HepG2 (cell line): ENCODE results near the gene PEX11G. TPM values are rescaled to one million over a fixed set of nuclear protein-coding genes. Genes with fewer than 3 reads are reported as not detected.
A peak's percentile ranks its signal among the peaks of the same experiment; 100 is the strongest.

ENCODE experiments used
- ARNTL ChIP-seq: sonication (generic); formaldehyde crosslinking; IDR thresholded peaks from 2 replicates; pipeline ENCODE4 v1.4.0; 2020; ENCODE audit warnings: mild to moderate bottlenecking, missing genetic modification reagents
- FLYWCH1 ChIP-seq: sonication (generic); formaldehyde crosslinking; IDR thresholded peaks from 2 replicates; pipeline ENCODE4 v1.8.1; 2023; ENCODE audit warnings: mild to moderate bottlenecking, missing genetic modification reagents
- HDAC1 ChIP-seq: sonication (generic); formaldehyde crosslinking; IDR thresholded peaks from 2 replicates; pipeline ENCODE4 v1.5.1; 2020; ENCODE audit warnings: mild to moderate bottlenecking, missing genetic modification reagents
- JARID2 ChIP-seq: sonication (generic); formaldehyde crosslinking; IDR thresholded peaks from 2 replicates; pipeline ENCODE4 v1.8.1; 2023; ENCODE audit warnings: missing genetic modification reagents, inconsistent platforms; ENCODE audit not compliant: insufficient replicate concordance
- LRRFIP1 ChIP-seq: sonication (generic); formaldehyde crosslinking; conservative IDR thresholded peaks from 2 replicates; pipeline ENCODE4 v1.4.0; 2020; ENCODE audit warnings: missing genetic modification reagents
- PCBP1 ChIP-seq: fragments of 200-400 bp; formaldehyde crosslinking; IDR thresholded peaks from 2 replicates; pipeline ENCODE4 v1.6.1; 2017; ENCODE audit warnings: mild to moderate bottlenecking, low read depth, low read length, borderline replicate concordance
- SKIL ChIP-seq: sonication (generic); formaldehyde crosslinking; IDR thresholded peaks from 2 replicates; pipeline ENCODE4 v1.8.0; 2022; ENCODE audit warnings: missing genetic modification reagents, mild to moderate bottlenecking, moderate library complexity, borderline replicate concordance
- TMF1 ChIP-seq: sonication (generic); formaldehyde crosslinking; IDR thresholded peaks from 2 replicates; pipeline ENCODE4 v1.8.1; 2022; ENCODE audit warnings: low read depth, missing genetic modification reagents
- TP53 ChIP-seq: sonication (generic); formaldehyde crosslinking; conservative IDR thresholded peaks from 2 replicates; pipeline ENCODE4 v1.4.0; 2020; ENCODE audit warnings: missing genetic modification reagents
- U2AF1 ChIP-seq: fragments of 200-400 bp; formaldehyde crosslinking; optimal IDR thresholded peaks from 2 replicates; pipeline ENCODE3; 2017; ENCODE audit warnings: mild to moderate bottlenecking, low read depth, low read length
- ZBTB42 ChIP-seq: sonication (generic); formaldehyde crosslinking; IDR thresholded peaks from 2 replicates; pipeline ENCODE4 v1.5.0; 2020; ENCODE audit warnings: mild to moderate bottlenecking, missing genetic modification reagents
- ZFP1 ChIP-seq: IDR thresholded peaks from 2 replicates; pipeline ENCODE4 v1.6.1; 2016
- ZNF232 ChIP-seq: sonication (generic); formaldehyde crosslinking; IDR thresholded peaks from 2 replicates; pipeline ENCODE4 v1.4.0; 2020; ENCODE audit warnings: missing genetic modification reagents, borderline replicate concordance
- ZNF562 ChIP-seq: sonication (generic); formaldehyde crosslinking; IDR thresholded peaks from 2 replicates; pipeline ENCODE4 v1.8.0; 2022; ENCODE audit warnings: missing genetic modification reagents, borderline replicate concordance
- ZXDC ChIP-seq: sonication (generic); formaldehyde crosslinking; IDR thresholded peaks from 2 replicates; pipeline ENCODE4 v1.5.0; 2020; ENCODE audit warnings: mild to moderate bottlenecking, missing genetic modification reagents
- polyA plus RNA-seq, 8 experiments: library from polyadenylated mRNA; depleted of rRNA in 3 of 8; stranded (reverse) in 7 of 8; unstranded in 1 of 8; fragments of >200 nt; fragmentation: Illumina TruSeq in 4 of 8; extraction: Trizol in 4 of 8; gene quantifications; 2 replicates each; pipeline versions ENCODE4 v1.2.1 to v1.2.3, GENCODE V29; 2011 to 2016; ENCODE audit warnings: low read depth in 4 of 8, missing spikeins in 1 of 8, mixed read lengths in 1 of 8; ENCODE audit not compliant: insufficient read depth in 1 of 8
- total RNA-seq, 5 experiments: library from RNA; depleted of rRNA; stranded (reverse); fragments of >200 nt; fragmentation: Illumina TruSeq; extraction: Trizol; gene quantifications; 2 replicates each; pipeline ENCODE4 v1.2.3, GENCODE V29; 2016; ENCODE audit warnings: low read depth in 1 of 5
- TF ChIP-seq, protein P1 (sequence below): IDR thresholded peaks from 2 replicates; pipeline ENCODE4 v1.6.1; 2016; ENCODE audit warnings: mild to moderate bottlenecking, missing biosample characterization, missing genetic modification reagents
- TF ChIP-seq, protein P2 (sequence below), 2 experiments: sonication (generic) in 1 of 2; formaldehyde crosslinking in 1 of 2; IDR thresholded peaks; 2 replicates each; pipeline versions ENCODE4 v1.5.1 to v1.6.1; 2011 to 2020; ENCODE audit warnings: borderline replicate concordance in 1 of 2, low read depth in 1 of 2, low read length in 1 of 2, mild to moderate bottlenecking in 1 of 2, missing genetic modification reagents in 1 of 2, moderate library complexity in 1 of 2

The PEX11G gene
- total and polyA plus RNA-seq, 2 of the 13 experiments (the other 11 are each of a cell fraction or from before 2014, with no cell fraction given) = not detected

DNA sequence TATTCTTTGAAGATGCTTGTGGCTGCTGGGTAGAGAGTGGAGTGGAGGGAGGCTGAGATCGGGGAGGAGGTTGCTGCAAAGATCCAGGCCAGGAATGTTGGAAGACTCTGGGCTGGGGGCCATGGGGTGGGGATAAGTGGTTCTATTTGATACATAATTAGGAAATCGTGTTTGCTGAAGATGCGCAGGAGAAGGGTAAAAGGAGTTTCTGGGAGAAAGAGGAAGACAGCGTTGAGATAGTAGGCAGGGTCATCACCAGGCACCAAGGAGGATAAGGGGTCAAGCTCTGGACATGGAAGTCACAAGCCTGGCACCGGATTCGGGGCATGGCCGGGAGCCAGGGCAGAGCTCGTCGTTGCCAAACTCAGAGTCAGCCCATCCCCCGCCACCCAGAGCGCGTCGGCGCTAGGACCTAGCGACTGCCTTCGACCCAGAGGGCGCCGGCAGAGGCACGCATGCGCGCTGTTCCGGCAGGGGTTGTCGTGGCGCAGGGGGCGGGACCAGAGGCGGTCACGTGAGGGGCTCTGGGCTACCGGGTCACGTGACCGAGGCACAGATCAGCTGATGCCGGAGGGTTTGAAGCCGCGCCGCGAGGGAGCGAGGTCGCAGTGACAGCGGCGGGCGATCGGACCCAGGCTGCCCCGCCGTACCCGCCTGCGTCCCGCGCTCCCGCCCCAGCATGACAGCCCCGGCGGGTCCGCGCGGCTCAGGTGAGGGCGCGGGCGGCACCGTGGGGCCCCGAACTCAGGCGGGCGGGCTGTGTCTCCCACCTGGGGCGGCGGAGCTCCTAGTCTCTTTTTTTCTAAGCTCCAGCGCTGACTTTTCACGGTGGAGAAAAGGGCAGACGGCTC is 33.5 kb upstream of the PEX11G start, which contains the start of gene MCOLN1 (continued):
- TF ChIP-seq LRRFIP1 (CRISPR knock-in tag) (no peak), ZBTB42 (CRISPR knock-in tag) (no peak), TMF1 (CRISPR knock-in tag) (peak; percentile 69; the same call in 1 of the 2 replicates), ZNF562 (CRISPR knock-in tag) (no peak), JARID2 (CRISPR knock-in tag) (peak; percentile 70), SKIL (CRISPR knock-in tag) (no peak; the same call in 1 of the 2 replicates), ZNF232 (CRISPR knock-in tag) (no peak), PCBP1 (0 out of 2 replicates have a peak, but pooled peaks have one; percentile 70), ZFP1 (CRISPR knock-in tag) (0 out of 2 replicates have a peak, but pooled peaks have one; percentile 63), HDAC1 (CRISPR knock-in tag) (peak; percentile 99), TP53 (0 out of 2 replicates have a peak, but pooled peaks have one; percentile 5), FLYWCH1 (CRISPR knock-in tag) (no peak), ARNTL (CRISPR knock-in tag) (peak; percentile 66; the same call in 1 of the 2 replicates), U2AF1 (peak; percentile 57), ZXDC (CRISPR knock-in tag) (no peak)
- TF ChIP-seq, protein P1, sequence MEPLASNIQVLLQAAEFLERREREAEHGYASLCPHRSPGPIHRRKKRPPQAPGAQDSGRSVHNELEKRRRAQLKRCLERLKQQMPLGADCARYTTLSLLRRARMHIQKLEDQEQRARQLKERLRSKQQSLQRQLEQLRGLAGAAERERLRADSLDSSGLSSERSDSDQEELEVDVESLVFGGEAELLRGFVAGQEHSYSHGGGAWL (CRISPR knock-in tag) = peak; percentile 76; the same call in 1 of the 2 replicates
- TF ChIP-seq, protein P2, sequence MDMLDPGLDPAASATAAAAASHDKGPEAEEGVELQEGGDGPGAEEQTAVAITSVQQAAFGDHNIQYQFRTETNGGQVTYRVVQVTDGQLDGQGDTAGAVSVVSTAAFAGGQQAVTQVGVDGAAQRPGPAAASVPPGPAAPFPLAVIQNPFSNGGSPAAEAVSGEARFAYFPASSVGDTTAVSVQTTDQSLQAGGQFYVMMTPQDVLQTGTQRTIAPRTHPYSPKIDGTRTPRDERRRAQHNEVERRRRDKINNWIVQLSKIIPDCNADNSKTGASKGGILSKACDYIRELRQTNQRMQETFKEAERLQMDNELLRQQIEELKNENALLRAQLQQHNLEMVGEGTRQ (IDR thresholded peaks at IDR 0.05; ENCODE audit: low read depth, low read length) = peak; percentile 100
- TF ChIP-seq, protein P2 (CRISPR knock-in tag; IDR thresholded peaks at IDR 0.05; ENCODE audit: borderline replicate concordance) = peak; percentile 99; the same call in 1 of the 2 replicates
